Stimulated activated naive CD8-positive, alpha-beta T cell treated with anti-CD3 and anti-CD28 coated beads, Interleukin-15, Interleukin-2, amounts not matched to agents 100 U/mL and 50 U/mL, for 24 hours (primary cell): ENCODE results near the gene LINC00632.
A peak's percentile ranks its signal among the peaks of the same experiment; 100 is the strongest.
"Not testable (repeated sequence)": the region's sequence is repeated elsewhere in the genome, so short reads cannot be mapped to it uniquely, and the experiment has no call there.

Experiments used
- ATAC-seq: fragments of 150-1000 bp; cut with Tn5 transposase; one replicate; pipeline ENCODE4 v1.10.0; 2021
- DNase-seq: peaks from one replicate; pipeline ENCODE4 v3.0.0; 2021

The LINC00632 gene

GRCh38 chrX:140709421-140709846, at the start of gene LINC00632:
Gene LINC00632 (plus strand): TSS chrX:140709759.
- DNase-seq = no peak
- ATAC-seq = no peak

DNA sequence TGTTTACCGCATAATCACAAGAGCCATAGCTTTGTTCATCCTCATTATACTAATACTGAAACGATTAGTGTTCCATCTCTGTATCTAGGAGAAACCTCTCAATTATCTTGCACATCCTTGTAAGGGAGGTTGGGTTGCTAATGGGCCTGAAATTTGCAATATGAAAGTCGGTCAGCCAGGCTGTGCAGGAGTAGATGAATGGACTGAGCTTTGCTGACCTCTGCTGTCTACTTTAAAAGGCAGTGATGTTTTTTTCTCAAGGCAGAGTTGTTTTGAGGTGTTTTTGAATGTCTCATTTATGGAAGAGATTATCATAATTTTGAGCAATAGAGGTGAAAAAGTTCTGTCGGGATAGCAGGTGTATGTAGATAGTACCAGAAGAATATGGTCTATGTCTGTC, 47.9 kb upstream of the LINC00632 start:
- no peak for DNase-seq
- ATAC-seq = no peak

- DNase-seq = no peak
- ATAC-seq = no peak
These were observed 44.6 kb upstream of the LINC00632 start for GRCh38 chrX:140664939-140665338.

- no peak for DNase-seq
- ATAC-seq = no peak
These were observed 36.5 kb upstream of the LINC00632 start for GRCh38 chrX:140672840-140673731.

- ATAC-seq (no peak), DNase-seq (no peak)
These were observed 21.9 kb upstream of the LINC00632 start for GRCh38 chrX:140687706-140688105.

GRCh38 chrX:140691596-140691995, 18.0 kb upstream of the LINC00632 start:
- not testable (repeated sequence) for DNase-seq, ATAC-seq

DNA sequence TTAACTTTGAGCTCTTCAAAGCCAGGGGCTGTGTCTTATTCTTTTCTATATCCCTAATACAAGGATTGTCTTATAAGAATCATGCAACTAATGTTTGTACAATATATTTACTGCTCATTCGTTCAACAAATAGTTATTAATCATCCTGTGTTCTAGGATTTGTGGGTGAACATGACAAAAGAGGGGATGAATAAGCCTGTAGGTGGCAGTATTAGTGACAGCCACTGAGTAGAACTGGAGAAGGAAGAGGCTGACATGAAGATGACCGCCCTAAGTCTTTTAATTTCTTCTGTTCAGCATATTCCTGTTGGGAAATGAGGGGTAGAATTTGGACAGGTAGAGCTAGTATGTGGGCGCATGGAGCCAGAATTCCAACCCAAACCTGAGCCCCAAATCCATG, 11.9 kb upstream of the LINC00632 start:
- no peak for DNase-seq
- ATAC-seq = no peak

GRCh38 chrX:140701480-140701879, 8.1 kb upstream of the LINC00632 start:
- DNase-seq (no peak), ATAC-seq (no peak)

DNA sequence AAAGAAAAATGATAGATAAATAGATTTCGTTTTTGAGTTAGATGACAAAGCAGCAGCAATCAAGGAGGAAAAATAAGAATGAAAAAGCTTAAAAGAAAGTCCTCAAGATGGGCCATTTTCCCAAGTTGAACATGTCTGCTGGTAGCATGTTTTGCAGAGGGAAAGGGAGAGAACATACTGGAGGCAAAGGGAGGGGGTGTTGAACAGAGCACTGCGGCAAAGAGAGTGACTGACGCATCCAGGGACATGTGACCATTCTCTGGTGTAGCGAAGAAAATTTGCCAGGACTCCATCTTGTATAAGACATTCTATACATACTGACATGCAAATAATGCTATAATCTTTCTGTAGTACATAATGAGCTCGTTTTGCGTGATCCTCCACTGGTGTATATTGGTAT, 1.2 kb downstream of the LINC00632 start:
- no peak for DNase-seq
- ATAC-seq = no peak

- ATAC-seq = no peak
- no peak for DNase-seq
These were observed 2.3 kb downstream of the LINC00632 start for GRCh38 chrX:140711894-140712293.

GRCh38 chrX:140712413-140713173, 3.0 kb downstream of the LINC00632 start:
- peak; percentile 16 for DNase-seq

GRCh38 chrX:140713174-140713539, 3.6 kb downstream of the LINC00632 start:
- ATAC-seq (peak; percentile 40), DNase-seq (peak; percentile 3)

More at GRCh38 chrX:140712413-140713173, 3.0 kb downstream of the LINC00632 start:
- ATAC-seq = peak; percentile 57

DNA sequence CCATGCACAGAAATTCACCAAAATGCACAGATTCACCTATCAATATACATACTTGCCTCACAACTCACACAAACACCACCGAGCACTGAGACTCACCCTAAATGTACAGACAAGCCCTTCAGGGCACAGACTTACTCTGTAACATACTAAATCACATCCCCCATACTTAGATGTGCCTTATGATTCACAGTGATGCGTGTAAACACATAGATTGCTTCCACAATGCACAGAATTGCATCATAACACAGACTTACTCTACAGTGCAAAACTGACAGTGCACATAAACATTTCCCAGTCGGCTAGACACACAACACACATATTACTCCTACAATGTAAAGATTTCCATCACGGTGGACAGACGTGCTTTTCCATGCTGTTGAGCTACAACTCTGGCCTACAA, 6.2 kb downstream of the LINC00632 start:
- no peak for ATAC-seq
- DNase-seq = no peak

DNA sequence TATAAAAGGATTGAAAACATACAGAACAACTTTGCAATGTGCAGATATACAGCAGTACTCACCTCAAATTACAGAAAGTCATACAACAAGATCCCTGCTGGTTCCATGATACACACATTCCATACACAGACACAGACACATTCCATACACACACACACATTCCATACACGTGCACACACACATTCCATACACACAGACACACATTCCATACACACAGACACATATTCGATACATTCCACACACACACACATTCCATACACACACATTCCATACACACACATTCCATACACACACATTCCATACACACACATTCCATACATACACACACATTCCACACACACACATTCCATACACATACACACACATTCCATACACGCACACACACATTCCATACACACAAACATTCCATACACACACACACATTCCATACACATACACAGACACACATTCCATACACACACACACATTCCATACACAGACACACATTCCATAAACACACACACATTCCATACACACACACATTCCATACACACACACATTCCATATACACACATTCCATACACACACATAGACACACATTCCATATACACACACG, 13.7 kb downstream of the LINC00632 start:
- no peak for ATAC-seq
- DNase-seq = no peak

DNA sequence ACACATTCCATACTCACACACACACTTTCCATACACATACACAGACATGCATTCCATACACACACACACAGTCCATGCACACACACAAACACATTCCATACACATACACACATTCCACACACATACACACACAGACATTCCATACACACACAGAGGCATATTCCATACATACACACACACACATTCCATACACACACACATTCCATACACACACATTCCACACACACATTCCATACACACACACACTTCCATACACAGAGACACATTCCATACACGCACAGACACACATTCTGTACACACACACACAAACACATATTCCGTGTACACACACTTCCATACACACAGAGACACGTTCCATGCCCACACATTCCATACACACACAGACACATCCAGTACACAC, 14.8 kb downstream of the LINC00632 start:
- ATAC-seq (no peak), DNase-seq (no peak)

GRCh38 chrX:140724736-140725135, 15.2 kb downstream of the LINC00632 start:
- no peak for ATAC-seq

DNA sequence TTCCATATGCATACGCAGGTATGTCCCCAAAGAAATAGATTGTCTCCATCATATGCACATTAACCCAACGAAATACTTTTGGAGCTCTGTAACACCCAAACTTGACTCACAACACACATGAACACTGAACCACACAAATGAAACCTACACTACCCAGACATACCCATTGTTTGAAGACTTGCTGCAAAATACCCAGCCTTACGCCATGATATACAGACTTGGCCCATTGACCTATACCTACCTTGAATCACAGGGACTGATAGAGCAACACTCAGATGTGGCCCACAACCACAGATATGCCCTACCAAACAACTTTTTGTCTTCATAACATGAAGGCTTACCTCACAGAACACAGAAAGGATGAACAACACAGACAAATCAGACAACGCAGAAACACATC, 15.9 kb downstream of the LINC00632 start:
- DNase-seq (no peak), ATAC-seq (no peak)

More at GRCh38 chrX:140724736-140725135, 15.2 kb downstream of the LINC00632 start:
- no peak for DNase-seq

- no peak for ATAC-seq
These were observed 24.3 kb downstream of the LINC00632 start for GRCh38 chrX:140733766-140734342.

GRCh38 chrX:140744085-140744484, 34.5 kb downstream of the LINC00632 start:
- DNase-seq (no peak), ATAC-seq (peak; percentile 71)

More at GRCh38 chrX:140733766-140734342, 24.3 kb downstream of the LINC00632 start:
- DNase-seq = peak; percentile 5

DNA sequence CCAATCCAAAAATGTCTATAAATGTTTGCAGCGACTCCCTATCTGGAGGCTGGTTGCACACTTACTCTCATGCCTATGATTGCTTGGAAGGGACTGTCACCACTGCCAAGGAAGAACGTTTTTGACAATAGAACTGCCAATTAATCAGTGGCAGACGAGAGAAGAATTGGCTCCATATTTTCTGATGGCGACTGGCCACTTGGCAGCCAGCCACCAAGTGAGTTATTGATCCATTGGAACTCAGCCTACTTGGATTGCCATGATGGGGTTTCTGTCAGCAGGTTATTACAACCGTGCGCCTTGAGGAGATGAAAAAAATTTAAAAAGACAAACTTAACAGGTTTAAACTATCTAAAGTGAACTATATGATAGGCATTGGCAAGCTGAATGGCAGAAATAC, 47.4 kb downstream of the LINC00632 start:
- DNase-seq (no peak), ATAC-seq (no peak)

DNA sequence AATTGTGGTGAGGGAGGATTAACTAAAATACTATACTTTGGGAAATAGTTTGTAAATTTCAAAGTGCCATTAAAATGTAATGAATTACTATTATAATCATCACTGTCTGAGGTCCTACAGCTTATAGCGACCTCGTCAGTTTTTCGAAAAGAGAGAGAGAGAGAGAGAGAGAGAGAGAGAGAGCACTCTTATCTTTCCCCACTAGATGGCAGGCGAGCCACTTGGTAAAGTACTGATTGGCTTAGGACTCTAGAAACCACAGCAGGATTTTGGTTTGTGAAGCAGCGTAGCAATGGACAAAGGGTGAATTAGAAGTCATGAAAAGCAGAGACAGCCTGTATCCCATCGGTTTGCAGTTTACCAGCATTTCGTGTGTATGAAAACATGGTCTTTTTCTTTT, 52.5 kb downstream of the LINC00632 start:
- DNase-seq = peak; percentile 14
- ATAC-seq = no peak

- ATAC-seq (peak; percentile 49), DNase-seq (peak; percentile 7)
These were observed 54.9 kb downstream of the LINC00632 start for GRCh38 chrX:140764401-140764919.
